Measurements from ENCODE around the gene NTF4.
"Not testable (repeated sequence)": the region's sequence is repeated elsewhere in the genome, so short reads cannot be mapped to it uniquely, and the experiment has no call there.

The NTF4 gene

GRCh38 chr19:49028686-49029085 is 35.9 kb downstream of the NTF4 start:
- not testable (repeated sequence) for H3K4me1 ChIP-seq (ENCODE audit: low read length); H3K9ac ChIP-seq (ENCODE audit: low read length); H2AFZ ChIP-seq (ENCODE audit: low read depth, low read length); H3K4me2 ChIP-seq (ENCODE audit: low read length); H3K27me3 ChIP-seq (ENCODE audit: low read depth, low read length); H4K20me1 ChIP-seq (ENCODE audit: insufficient read depth, low read length); H3K27ac ChIP-seq (ENCODE audit: low read length); H3K36me3 ChIP-seq (replicated peaks; ENCODE audit: low read depth, low read length); H3K79me2 ChIP-seq (ENCODE audit: low read length); H3K9me3 ChIP-seq (ENCODE audit: insufficient read depth, low read length); H3K4me3 ChIP-seq (ENCODE audit: low read length)

DNA sequence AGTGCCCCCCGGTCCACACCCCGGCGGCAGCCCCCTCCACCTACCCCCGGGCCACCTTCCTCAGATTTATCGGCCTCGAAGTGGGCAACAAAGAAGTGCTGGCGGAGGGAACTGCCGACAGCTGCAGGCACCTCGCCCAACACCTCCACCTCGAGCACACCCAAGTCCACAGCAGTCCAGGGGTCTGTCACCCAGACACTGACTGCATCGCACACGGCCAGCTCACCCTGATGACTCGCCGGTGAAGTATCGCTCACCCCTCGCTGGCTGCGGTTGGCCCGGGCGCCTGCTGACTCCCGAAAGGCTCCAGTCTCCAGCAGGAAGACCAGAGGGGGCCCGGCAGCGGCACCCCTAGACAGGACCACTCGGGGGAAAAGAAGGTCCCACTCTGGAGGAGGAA is 39.0 kb downstream of the NTF4 start:
- not testable (repeated sequence) for H3K27me3 ChIP-seq (ENCODE audit: low read depth, low read length); H3K4me3 ChIP-seq (ENCODE audit: low read length); H3K27ac ChIP-seq (ENCODE audit: low read length); H3K9me3 ChIP-seq (ENCODE audit: insufficient read depth, low read length); H3K79me2 ChIP-seq (ENCODE audit: low read length); H3K36me3 ChIP-seq (replicated peaks; ENCODE audit: low read depth, low read length); H3K4me1 ChIP-seq (ENCODE audit: low read length); H3K9ac ChIP-seq (ENCODE audit: low read length); H4K20me1 ChIP-seq (ENCODE audit: insufficient read depth, low read length); H3K4me2 ChIP-seq (ENCODE audit: low read length); H2AFZ ChIP-seq (ENCODE audit: low read depth, low read length)

DNA sequence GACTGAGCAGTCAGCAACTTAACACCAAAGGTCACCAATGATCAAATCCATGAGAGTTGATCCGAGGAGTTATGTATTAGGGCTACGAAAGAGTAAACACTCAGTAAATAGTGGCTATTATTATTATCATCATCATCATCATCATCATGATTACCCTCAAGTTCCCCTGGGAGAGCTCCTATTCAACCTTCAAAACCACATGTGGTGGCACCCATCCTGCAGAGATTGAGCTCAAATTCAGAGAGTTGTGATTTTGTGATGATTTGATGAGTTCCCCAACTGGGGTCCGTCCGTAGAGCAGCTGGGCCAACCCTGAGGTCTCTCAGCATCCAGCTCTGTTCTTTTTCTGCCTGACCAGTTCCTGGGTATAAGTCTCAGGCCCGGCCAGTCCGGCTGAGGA is 39.5 kb downstream of the NTF4 start:
- peaks cover 10% of the 10 kb centered on the region for H3K4me1 ChIP-seq (ENCODE audit: low read length)
- H3K36me3 ChIP-seq (replicated peaks; ENCODE audit: low read depth, low read length); H3K9me3 ChIP-seq (ENCODE audit: insufficient read depth, low read length): not testable (repeated sequence)

DNA sequence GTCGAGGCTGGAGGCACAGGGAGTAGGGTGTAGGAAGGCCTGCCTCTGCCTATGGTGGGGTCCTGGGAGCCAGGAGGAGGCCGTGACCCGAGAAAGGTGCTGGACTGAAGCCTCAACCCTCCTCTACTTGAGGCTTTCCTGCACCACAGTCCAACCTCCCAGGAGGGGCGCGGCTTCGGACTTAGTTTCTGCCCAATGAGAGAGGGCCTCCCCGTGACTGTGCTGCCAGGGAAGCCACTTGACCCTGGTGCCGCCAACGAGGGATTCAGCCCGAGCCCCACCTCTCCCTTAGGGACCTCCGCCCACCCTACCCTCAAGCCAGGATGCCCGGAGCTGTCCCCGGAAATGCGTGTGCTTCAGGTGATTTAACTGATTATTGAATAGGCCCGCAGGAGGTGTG is 40.4 kb downstream of the NTF4 start, which contains the start of gene CGB3:
Gene CGB3 (minus strand): TSS at position 101 of the 400 bp plus-strand sequence. CDS start 362 bp downstream, outside the sequence.
- H3K36me3 ChIP-seq (replicated peaks; ENCODE audit: low read depth, low read length); H3K4me3 ChIP-seq (ENCODE audit: low read length); H3K27ac ChIP-seq (ENCODE audit: low read length); H2AFZ ChIP-seq (ENCODE audit: low read depth, low read length); H3K4me2 ChIP-seq (ENCODE audit: low read length); H3K27me3 ChIP-seq (ENCODE audit: low read depth, low read length); H4K20me1 ChIP-seq (ENCODE audit: insufficient read depth, low read length); H3K79me2 ChIP-seq (ENCODE audit: low read length); H3K9ac ChIP-seq (ENCODE audit: low read length); H3K9me3 ChIP-seq (ENCODE audit: insufficient read depth, low read length): not testable (repeated sequence)
- peaks cover 10% of the 10 kb centered on the region for H3K4me1 ChIP-seq (ENCODE audit: low read length)

More for the DNA sequence above, 39.5 kb downstream of the NTF4 start:
- not testable (repeated sequence) for H3K27me3 ChIP-seq (ENCODE audit: low read depth, low read length); H2AFZ ChIP-seq (ENCODE audit: low read depth, low read length); H3K9ac ChIP-seq (ENCODE audit: low read length); H3K4me3 ChIP-seq (ENCODE audit: low read length); H3K79me2 ChIP-seq (ENCODE audit: low read length); H4K20me1 ChIP-seq (ENCODE audit: insufficient read depth, low read length); H3K4me2 ChIP-seq (ENCODE audit: low read length); H3K27ac ChIP-seq (ENCODE audit: low read length)

GRCh38 chr19:49022116-49022515 is 42.5 kb downstream of the NTF4 start:
- H3K27ac ChIP-seq (ENCODE audit: low read length) = no peak overlapping the region

More at GRCh38 chr19:49022116-49022515, 42.5 kb downstream of the NTF4 start:
- Histone ChIP-seq H3K4me2 (ENCODE audit: low read length) (no peak overlapping the region), H3K9me3 (ENCODE audit: insufficient read depth, low read length) (no peaks in the 10 kb centered on the region), H3K36me3 (replicated peaks; ENCODE audit: low read depth, low read length) (peaks cover 3% of the 10 kb centered on the region), H3K27me3 (ENCODE audit: low read depth, low read length) (no peaks in the 10 kb centered on the region), H4K20me1 (ENCODE audit: insufficient read depth, low read length) (no peaks in the 10 kb centered on the region), H3K4me1 (ENCODE audit: low read length) (peaks cover 10% of the 10 kb centered on the region), H2AFZ (ENCODE audit: low read depth, low read length) (no peak overlapping the region), H3K9ac (ENCODE audit: low read length) (no peak overlapping the region), H3K79me2 (ENCODE audit: low read length) (no peaks in the 10 kb centered on the region), H3K4me3 (ENCODE audit: low read length) (no peak overlapping the region)
- no peak for TF ChIP-seq EZH2phosphoT487 (IDR thresholded peaks at IDR 0.05; ENCODE audit: low read depth)
- TF ChIP-seq, protein P1, sequence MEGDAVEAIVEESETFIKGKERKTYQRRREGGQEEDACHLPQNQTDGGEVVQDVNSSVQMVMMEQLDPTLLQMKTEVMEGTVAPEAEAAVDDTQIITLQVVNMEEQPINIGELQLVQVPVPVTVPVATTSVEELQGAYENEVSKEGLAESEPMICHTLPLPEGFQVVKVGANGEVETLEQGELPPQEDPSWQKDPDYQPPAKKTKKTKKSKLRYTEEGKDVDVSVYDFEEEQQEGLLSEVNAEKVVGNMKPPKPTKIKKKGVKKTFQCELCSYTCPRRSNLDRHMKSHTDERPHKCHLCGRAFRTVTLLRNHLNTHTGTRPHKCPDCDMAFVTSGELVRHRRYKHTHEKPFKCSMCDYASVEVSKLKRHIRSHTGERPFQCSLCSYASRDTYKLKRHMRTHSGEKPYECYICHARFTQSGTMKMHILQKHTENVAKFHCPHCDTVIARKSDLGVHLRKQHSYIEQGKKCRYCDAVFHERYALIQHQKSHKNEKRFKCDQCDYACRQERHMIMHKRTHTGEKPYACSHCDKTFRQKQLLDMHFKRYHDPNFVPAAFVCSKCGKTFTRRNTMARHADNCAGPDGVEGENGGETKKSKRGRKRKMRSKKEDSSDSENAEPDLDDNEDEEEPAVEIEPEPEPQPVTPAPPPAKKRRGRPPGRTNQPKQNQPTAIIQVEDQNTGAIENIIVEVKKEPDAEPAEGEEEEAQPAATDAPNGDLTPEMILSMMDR (IDR thresholded peaks at IDR 0.05; ENCODE audit: low read depth, low read length) = no peak
